GM23338 (cell line): ENCODE data around the gene HNMT. TPM values are rescaled to one million over a fixed set of nuclear protein-coding genes. Genes with fewer than 3 reads are reported as not detected.

Experiments used
- ATAC-seq: fragments of 200-7000 bp; cut with Tn5 transposase; 3 replicates; pipeline ENCODE4 v1.9.1; 2020
- DNase-seq: peaks from one replicate; pipeline ENCODE4 v3.0.0-alpha.2; 2015; ENCODE audit warnings: low spot score
- H2AFZ ChIP-seq: fragments of 200-600 bp; sonication (generic); 2 replicates; pipeline ENCODE4 v1.8.0; 2016; ENCODE audit warnings: antibody characterized with exemption, mild to moderate bottlenecking, moderate library complexity
- H3F3A ChIP-seq: fragments of 200-600 bp; sonication (generic); replicated peaks from 2 replicates; pipeline ENCODE4 v1.8.0; 2017; ENCODE audit warnings: antibody characterized with exemption, mixed run types, low read depth
- H3K27ac ChIP-seq: fragments of 200-600 bp; sonication (generic); 2 replicates; pipeline ENCODE4 v1.6.1; 2016; ENCODE audit warnings: low read depth
- H3K27me3 ChIP-seq: fragments of 200-600 bp; sonication (generic); 2 replicates; pipeline ENCODE4 v1.8.0; 2016; ENCODE audit warnings: mild to moderate bottlenecking, mixed run types, moderate library complexity; ENCODE audit not compliant: insufficient read depth
- H3K36me3 ChIP-seq: fragments of 200-600 bp; sonication (generic); 2 replicates; pipeline ENCODE4 v1.8.0; 2016; ENCODE audit warnings: mild to moderate bottlenecking; ENCODE audit not compliant: insufficient read depth
- H3K4me1 ChIP-seq: fragments of 200-600 bp; sonication (generic); 2 replicates; pipeline ENCODE4 v1.8.0; 2016; ENCODE audit warnings: mild to moderate bottlenecking, moderate library complexity; ENCODE audit not compliant: insufficient read depth
- H3K4me2 ChIP-seq: fragments of 200-600 bp; sonication (generic); 2 replicates; pipeline ENCODE4 v1.7.1; 2017; ENCODE audit warnings: mixed run types
- H3K4me3 ChIP-seq: fragments of 200-600 bp; sonication (generic); 2 replicates; pipeline ENCODE4 v1.6.1; 2016; ENCODE audit warnings: mixed run types
- H3K79me2 ChIP-seq: fragments of 200-600 bp; sonication (generic); replicated peaks from 2 replicates; pipeline ENCODE4 v1.8.0; 2017; ENCODE audit warnings: mild to moderate bottlenecking; ENCODE audit not compliant: insufficient read depth
- H3K9me2 ChIP-seq: fragments of 200-600 bp; sonication (generic); 2 replicates; pipeline ENCODE4 v1.8.0; 2017; ENCODE audit not compliant: insufficient read depth
- H4K20me1 ChIP-seq: fragments of 200-600 bp; sonication (generic); replicated peaks from 2 replicates; pipeline ENCODE4 v1.8.0; 2017; ENCODE audit warnings: mild to moderate bottlenecking; ENCODE audit not compliant: insufficient read depth
- H3K27ac Mint-ChIP-seq: 2 replicates; pipeline ENCODE4 v1.8.0; 2020; ENCODE audit warnings: inconsistent platforms, mild to moderate bottlenecking, moderate library complexity, mixed read lengths
- H3K27me3 Mint-ChIP-seq: 3 replicates; pipeline ENCODE4 v1.8.0; 2022; ENCODE audit warnings: low read depth, mild to moderate bottlenecking, moderate library complexity, mixed read lengths, inconsistent platforms; ENCODE audit not compliant: insufficient read depth, poor library complexity
- H3K36me3 Mint-ChIP-seq: 3 replicates; pipeline ENCODE4 v1.8.0; 2021; ENCODE audit warnings: low read depth, mild to moderate bottlenecking, inconsistent platforms, moderate library complexity, mixed read lengths
- H3K4me1 Mint-ChIP-seq: 3 replicates; pipeline ENCODE4 v1.8.0; 2020; ENCODE audit warnings: mild to moderate bottlenecking, inconsistent platforms, mixed read lengths
- H3K4me3 Mint-ChIP-seq: 3 replicates; pipeline ENCODE4 v1.8.0; 2021; ENCODE audit warnings: moderate library complexity, mild to moderate bottlenecking, inconsistent platforms, mixed read lengths
- H3K9me3 Mint-ChIP-seq: 3 replicates; pipeline ENCODE4 v1.8.0; 2020; ENCODE audit warnings: moderate library complexity, mild to moderate bottlenecking, inconsistent platforms, mixed read lengths
- CREB1 ChIP-seq: fragments of 250-450 bp; sonication (Bioruptor Pico); IDR thresholded peaks from 2 replicates; pipeline ENCODE4 v1.5.0; 2020; ENCODE audit warnings: low read depth, mild to moderate bottlenecking, moderate library complexity
- EZH2 ChIP-seq: fragments of 200-600 bp; sonication (generic); IDR thresholded peaks from one replicate; pipeline ENCODE4 v1.8.0; 2017; ENCODE audit warnings: antibody characterized with exemption, mild to moderate bottlenecking, low read depth; ENCODE audit not compliant: unreplicated experiment
- EZH2phosphoT487 ChIP-seq: fragments of 200-600 bp; sonication (generic); IDR thresholded peaks from one replicate; pipeline ENCODE4 v1.8.1; 2018; ENCODE audit warnings: antibody characterized with exemption; ENCODE audit not compliant: unreplicated experiment
- JUNB ChIP-seq: IDR thresholded peaks from one replicate; pipeline ENCODE4 v1.6.1; 2016; ENCODE audit warnings: antibody characterized with exemption; ENCODE audit not compliant: unreplicated experiment
- NANOG ChIP-seq: IDR thresholded peaks from 2 replicates; pipeline ENCODE4 v1.6.1; 2016; ENCODE audit warnings: antibody characterized with exemption, borderline replicate concordance
- STAT1 ChIP-seq: IDR thresholded peaks from one replicate; pipeline ENCODE4 v1.6.1; 2016; ENCODE audit warnings: antibody characterized with exemption; ENCODE audit not compliant: unreplicated experiment
- ZNF114 ChIP-seq: fragments of 250-450 bp; sonication (Bioruptor Pico); IDR thresholded peaks from 2 replicates; pipeline ENCODE4 v1.5.0; 2020; ENCODE audit warnings: mild to moderate bottlenecking, moderate library complexity
- ZNF331 ChIP-seq: fragments of 250-450 bp; sonication (Bioruptor Pico); IDR thresholded peaks from 2 replicates; pipeline ENCODE4 v1.5.0; 2020; ENCODE audit warnings: low read depth, mild to moderate bottlenecking, moderate library complexity
- polyA plus RNA-seq: library from polyadenylated mRNA; unstranded; fragments of >200 nt; fragmentation: Nextera tagmentation; extraction: Ambion mirVana; gene quantifications from 2 replicates; pipeline ENCODE4 v1.2.1, GENCODE V29; 2016
- total RNA-seq: library from RNA; depleted of rRNA; stranded (reverse); fragments of >200 nt; shearing (Covaris generic); gene quantifications from 2 replicates; pipeline ENCODE4 v1.2.3, GENCODE V29; 2014
- TF ChIP-seq, protein P1 (sequence below): IDR thresholded peaks from 2 replicates; pipeline ENCODE4 v1.6.1; 2016; ENCODE audit warnings: antibody characterized with exemption
- TF ChIP-seq, protein P2 (sequence below), 2 experiments: fragments of 200-600 bp in 1 of 2; sonication (generic) in 1 of 2; conservative IDR thresholded peaks; 2 replicates each; pipeline versions ENCODE4 v1.5.1 to v1.6.1; 2016 to 2017; ENCODE audit warnings: antibody characterized with exemption in 2 of 2, low read depth in 2 of 2, mild to moderate bottlenecking in 2 of 2, moderate library complexity in 1 of 2
- TF ChIP-seq, protein P3 (sequence below): IDR thresholded peaks from one replicate; pipeline ENCODE4 v1.6.1; 2018; ENCODE audit warnings: antibody characterized with exemption; ENCODE audit not compliant: unreplicated experiment

The HNMT gene
- total and polyA plus RNA-seq, 2 experiments from 2014 or later = 3.3 to 3.4 TPM

DNA sequence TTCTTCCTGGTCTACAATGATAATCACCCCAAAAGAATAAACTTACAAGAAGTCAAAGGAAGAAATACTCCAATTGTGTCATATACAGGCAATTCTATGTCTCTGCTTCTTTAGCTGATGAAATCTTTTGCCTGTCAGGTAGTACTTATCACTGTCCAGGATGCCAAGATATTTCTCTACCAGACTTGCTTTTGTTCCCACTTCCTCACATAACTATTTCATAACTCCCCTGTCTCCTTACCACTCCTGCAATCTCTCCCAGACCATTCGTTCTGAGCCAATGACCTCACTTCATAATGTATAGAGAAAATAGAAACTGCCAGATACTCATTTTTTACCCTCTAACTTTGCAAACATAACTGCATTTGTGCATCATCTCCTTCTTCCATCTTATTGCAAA is 39.1 kb downstream of the HNMT start:
- Mint-ChIP-seq H3K36me3 (no peaks in the 10 kb centered on the region), H3K27me3 (no peaks in the 10 kb centered on the region), H3K9me3 (no peaks in the 10 kb centered on the region), H3K4me3 (no peak overlapping the region), H3K4me1 (no peaks in the 10 kb centered on the region), H3K27ac (no peak overlapping the region)
- H3K27me3 ChIP-seq = no peaks in the 10 kb centered on the region
- no peak overlapping the region for H3K27ac ChIP-seq
- H3K36me3 ChIP-seq = no peaks in the 10 kb centered on the region
- H3K4me2 ChIP-seq = no peak overlapping the region
- no peaks in the 10 kb centered on the region for H3K9me2 ChIP-seq
- H3K4me3 ChIP-seq = no peak overlapping the region
- no peak overlapping the region for H2AFZ ChIP-seq
- no peaks in the 10 kb centered on the region for H3K4me1 ChIP-seq
- H4K20me1 ChIP-seq = no peaks in the 10 kb centered on the region
- TF ChIP-seq STAT1 = no peak
- no peak for TF ChIP-seq CREB1 (CRISPR knock-in tag)
- H3F3A ChIP-seq = no peaks in the 10 kb centered on the region
- ATAC-seq = no peak
- no peak for DNase-seq
- no peaks in the 10 kb centered on the region for H3K79me2 ChIP-seq

DNA sequence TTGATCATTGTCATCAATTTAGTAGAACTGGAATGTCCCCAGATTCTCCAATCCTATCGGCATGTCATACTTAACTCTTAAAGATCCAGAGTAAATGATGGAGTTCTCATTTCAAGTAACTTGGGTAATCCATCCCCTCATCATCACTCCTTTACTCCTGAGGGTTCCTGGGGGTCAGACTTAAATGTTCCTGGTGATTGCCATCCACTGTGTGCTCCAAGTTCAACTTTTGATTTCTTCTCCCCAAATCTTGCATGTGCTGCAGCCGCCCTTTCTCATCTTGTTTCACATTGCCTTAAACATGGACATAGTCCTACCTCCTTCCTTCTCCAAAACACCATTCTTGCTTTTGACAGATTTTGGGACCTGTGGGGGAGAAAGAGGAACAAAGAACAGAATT is 43.2 kb downstream of the HNMT start:
- H3K4me3 ChIP-seq = no peak overlapping the region
- Mint-ChIP-seq H3K27ac (no peak overlapping the region; the same call in 1 of the 2 replicates), H3K9me3 (no peaks in the 10 kb centered on the region), H3K4me1 (no peaks in the 10 kb centered on the region), H3K27me3 (no peaks in the 10 kb centered on the region), H3K4me3 (no peak overlapping the region), H3K36me3 (no peaks in the 10 kb centered on the region)
- H3K4me2 ChIP-seq = no peak overlapping the region
- H3K4me1 ChIP-seq = no peaks in the 10 kb centered on the region
- no peak overlapping the region for H2AFZ ChIP-seq
- H3K36me3 ChIP-seq = no peaks in the 10 kb centered on the region
- ATAC-seq (no peak), DNase-seq (no peak)
- H3K27ac ChIP-seq = no peak overlapping the region
- H3K9me2 ChIP-seq = no peaks in the 10 kb centered on the region
- no peaks in the 10 kb centered on the region for H4K20me1 ChIP-seq
- H3K27me3 ChIP-seq = no peaks in the 10 kb centered on the region
- no peaks in the 10 kb centered on the region for H3F3A ChIP-seq
- no peaks in the 10 kb centered on the region for H3K79me2 ChIP-seq
- no peak for TF ChIP-seq EZH2
- no peak for TF ChIP-seq EZH2phosphoT487
- no peak for TF ChIP-seq JUNB
- TF ChIP-seq CREB1 (CRISPR knock-in tag) = no peak
- TF ChIP-seq, protein P1, sequence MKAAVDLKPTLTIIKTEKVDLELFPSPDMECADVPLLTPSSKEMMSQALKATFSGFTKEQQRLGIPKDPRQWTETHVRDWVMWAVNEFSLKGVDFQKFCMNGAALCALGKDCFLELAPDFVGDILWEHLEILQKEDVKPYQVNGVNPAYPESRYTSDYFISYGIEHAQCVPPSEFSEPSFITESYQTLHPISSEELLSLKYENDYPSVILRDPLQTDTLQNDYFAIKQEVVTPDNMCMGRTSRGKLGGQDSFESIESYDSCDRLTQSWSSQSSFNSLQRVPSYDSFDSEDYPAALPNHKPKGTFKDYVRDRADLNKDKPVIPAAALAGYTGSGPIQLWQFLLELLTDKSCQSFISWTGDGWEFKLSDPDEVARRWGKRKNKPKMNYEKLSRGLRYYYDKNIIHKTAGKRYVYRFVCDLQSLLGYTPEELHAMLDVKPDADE = no peak
- no peak for TF ChIP-seq NANOG
- no peak for TF ChIP-seq ZNF114 (CRISPR knock-in tag)
- TF ChIP-seq STAT1 = no peak
- TF ChIP-seq, protein P2, sequence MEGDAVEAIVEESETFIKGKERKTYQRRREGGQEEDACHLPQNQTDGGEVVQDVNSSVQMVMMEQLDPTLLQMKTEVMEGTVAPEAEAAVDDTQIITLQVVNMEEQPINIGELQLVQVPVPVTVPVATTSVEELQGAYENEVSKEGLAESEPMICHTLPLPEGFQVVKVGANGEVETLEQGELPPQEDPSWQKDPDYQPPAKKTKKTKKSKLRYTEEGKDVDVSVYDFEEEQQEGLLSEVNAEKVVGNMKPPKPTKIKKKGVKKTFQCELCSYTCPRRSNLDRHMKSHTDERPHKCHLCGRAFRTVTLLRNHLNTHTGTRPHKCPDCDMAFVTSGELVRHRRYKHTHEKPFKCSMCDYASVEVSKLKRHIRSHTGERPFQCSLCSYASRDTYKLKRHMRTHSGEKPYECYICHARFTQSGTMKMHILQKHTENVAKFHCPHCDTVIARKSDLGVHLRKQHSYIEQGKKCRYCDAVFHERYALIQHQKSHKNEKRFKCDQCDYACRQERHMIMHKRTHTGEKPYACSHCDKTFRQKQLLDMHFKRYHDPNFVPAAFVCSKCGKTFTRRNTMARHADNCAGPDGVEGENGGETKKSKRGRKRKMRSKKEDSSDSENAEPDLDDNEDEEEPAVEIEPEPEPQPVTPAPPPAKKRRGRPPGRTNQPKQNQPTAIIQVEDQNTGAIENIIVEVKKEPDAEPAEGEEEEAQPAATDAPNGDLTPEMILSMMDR (conservative IDR thresholded peaks at IDR 0.05; ENCODE audit: low read depth in 2 of 2) = no peak
- TF ChIP-seq, protein P3, sequence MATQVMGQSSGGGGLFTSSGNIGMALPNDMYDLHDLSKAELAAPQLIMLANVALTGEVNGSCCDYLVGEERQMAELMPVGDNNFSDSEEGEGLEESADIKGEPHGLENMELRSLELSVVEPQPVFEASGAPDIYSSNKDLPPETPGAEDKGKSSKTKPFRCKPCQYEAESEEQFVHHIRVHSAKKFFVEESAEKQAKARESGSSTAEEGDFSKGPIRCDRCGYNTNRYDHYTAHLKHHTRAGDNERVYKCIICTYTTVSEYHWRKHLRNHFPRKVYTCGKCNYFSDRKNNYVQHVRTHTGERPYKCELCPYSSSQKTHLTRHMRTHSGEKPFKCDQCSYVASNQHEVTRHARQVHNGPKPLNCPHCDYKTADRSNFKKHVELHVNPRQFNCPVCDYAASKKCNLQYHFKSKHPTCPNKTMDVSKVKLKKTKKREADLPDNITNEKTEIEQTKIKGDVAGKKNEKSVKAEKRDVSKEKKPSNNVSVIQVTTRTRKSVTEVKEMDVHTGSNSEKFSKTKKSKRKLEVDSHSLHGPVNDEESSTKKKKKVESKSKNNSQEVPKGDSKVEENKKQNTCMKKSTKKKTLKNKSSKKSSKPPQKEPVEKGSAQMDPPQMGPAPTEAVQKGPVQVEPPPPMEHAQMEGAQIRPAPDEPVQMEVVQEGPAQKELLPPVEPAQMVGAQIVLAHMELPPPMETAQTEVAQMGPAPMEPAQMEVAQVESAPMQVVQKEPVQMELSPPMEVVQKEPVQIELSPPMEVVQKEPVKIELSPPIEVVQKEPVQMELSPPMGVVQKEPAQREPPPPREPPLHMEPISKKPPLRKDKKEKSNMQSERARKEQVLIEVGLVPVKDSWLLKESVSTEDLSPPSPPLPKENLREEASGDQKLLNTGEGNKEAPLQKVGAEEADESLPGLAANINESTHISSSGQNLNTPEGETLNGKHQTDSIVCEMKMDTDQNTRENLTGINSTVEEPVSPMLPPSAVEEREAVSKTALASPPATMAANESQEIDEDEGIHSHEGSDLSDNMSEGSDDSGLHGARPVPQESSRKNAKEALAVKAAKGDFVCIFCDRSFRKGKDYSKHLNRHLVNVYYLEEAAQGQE = no peak
- no peak for TF ChIP-seq ZNF331 (CRISPR knock-in tag)
